H1 (cell line): ENCODE data around the gene LY6G6C. TPM values are rescaled to one million over a fixed set of nuclear protein-coding genes. Genes with fewer than 3 reads are reported as not detected.

Experiments
- CTCF ChIA-PET: fragments of 300-600 bp; sonication (Branson Sonifier 250); formaldehyde crosslinking; loops from one replicate; lab custom pipeline; 2021; ENCODE audit not compliant: partially characterized antibody; lab: Charles Lee
- POLR2A ChIA-PET: fragments of 300-600 bp; sonication (Branson Sonifier 250); formaldehyde crosslinking; loops from one replicate; lab custom pipeline; 2021; ENCODE audit warnings: inconsistent platforms; ENCODE audit not compliant: partially characterized antibody; lab: Charles Lee
- DNase-seq, 2 experiments: peaks; one replicate each; pipeline versions ENCODE4 v3.0.0 to v3.0.0-alpha.2; 2010 to 2022; ENCODE audit warnings: low spot score in 2 of 2, low read depth in 1 of 2, mixed read lengths in 1 of 2
- FAIRE-seq: peaks from 2 replicates; lab custom pipeline; 2011; peaks lifted over from hg19 to GRCh38; lab: Jason Lieb, UNC
- H2AFZ ChIP-seq: 2 replicates; pipeline ENCODE4 v1.8.1; 2012; ENCODE audit warnings: low read length, inconsistent platforms
- H2AK5ac ChIP-seq: 2 replicates; pipeline ENCODE4 v1.6.1; 2013; ENCODE audit warnings: low read depth, low read length
- H2BK120ac ChIP-seq: replicated peaks from 2 replicates; pipeline ENCODE3; 2013; ENCODE audit warnings: low read depth, low read length, inconsistent platforms
- H2BK12ac ChIP-seq: 2 replicates; pipeline ENCODE4 v1.6.1; 2013; ENCODE audit warnings: low read depth, low read length
- H2BK15ac ChIP-seq: 2 replicates; pipeline ENCODE4 v1.6.1; 2013; ENCODE audit warnings: low read length
- H2BK20ac ChIP-seq: 2 replicates; pipeline ENCODE4 v1.6.1; 2013; ENCODE audit warnings: low read length
- H2BK5ac ChIP-seq: 2 replicates; pipeline ENCODE4 v1.6.1; 2013; ENCODE audit warnings: low read depth, low read length
- H3K14ac ChIP-seq: 2 replicates; pipeline ENCODE4 v1.6.1; 2013; ENCODE audit warnings: inconsistent platforms; ENCODE audit not compliant: insufficient read length
- H3K18ac ChIP-seq: 2 replicates; pipeline ENCODE4 v1.6.1; 2013; ENCODE audit warnings: low read length; ENCODE audit errors: extremely low read depth
- H3K23ac ChIP-seq: 2 replicates; pipeline ENCODE4 v1.6.1; 2013; ENCODE audit warnings: inconsistent platforms; ENCODE audit not compliant: insufficient read length
- H3K23me2 ChIP-seq: 2 replicates; pipeline ENCODE4 v1.6.1; 2013; ENCODE audit warnings: low read depth, low read length
- H3K27ac ChIP-seq: 2 replicates; pipeline ENCODE4 v1.6.1; 2011; ENCODE audit warnings: low read depth, low read length, inconsistent platforms
- H3K27me3 ChIP-seq, 4 experiments: replicated peaks in 1 of 4; 1 replicate in 1 of 4; 2 replicates in 3 of 4; pipeline versions ENCODE4 v1.6.1 to v1.8.1; 2011 to 2013; ENCODE audit warnings: low read length in 3 of 4, mild to moderate bottlenecking in 3 of 4, inconsistent platforms in 2 of 4, mixed read lengths in 2 of 4, moderate library complexity in 1 of 4; ENCODE audit not compliant: control insufficient read depth in 3 of 4, insufficient read depth in 3 of 4; ENCODE audit errors: extremely low read depth in 1 of 4
- H3K36me3 ChIP-seq, 4 experiments: 2 replicates each; pipeline versions ENCODE4 v1.6.1 to v1.8.1; 2011 to 2013; ENCODE audit warnings: mild to moderate bottlenecking in 4 of 4, low read length in 3 of 4, moderate library complexity in 2 of 4, control low read depth in 1 of 4, inconsistent platforms in 1 of 4; ENCODE audit not compliant: insufficient read depth in 4 of 4, control insufficient read depth in 2 of 4
- H3K4ac ChIP-seq: replicated peaks from 2 replicates; pipeline ENCODE3; 2013; ENCODE audit warnings: low read length, low read depth, mixed read lengths, inconsistent platforms; ENCODE audit not compliant: insufficient read length
- H3K4me1 ChIP-seq, 4 experiments: replicated peaks in 1 of 4; 1 replicate in 1 of 4; 2 replicates in 3 of 4; pipeline versions ENCODE4 v1.6.1 to v1.8.1; 2011 to 2013; ENCODE audit warnings: low read length in 3 of 4, inconsistent platforms in 2 of 4, mixed read lengths in 1 of 4; ENCODE audit not compliant: insufficient read depth in 4 of 4, control insufficient read depth in 3 of 4
- H3K4me2 ChIP-seq, 2 experiments: 2 replicates each; pipeline versions ENCODE4 v1.6.1 to v1.8.1; 2011 to 2013; ENCODE audit warnings: low read depth in 2 of 2, low read length in 2 of 2, control low read depth in 1 of 2, inconsistent platforms in 1 of 2, mild to moderate bottlenecking in 1 of 2; ENCODE audit not compliant: insufficient read depth in 1 of 2
- H3K4me3 ChIP-seq, 4 experiments: fragments of 200-600, 300-600 bp in 1 of 4; sonication (generic), shearing (Covaris generic), sonication (Bioruptor Twin) in 1 of 4; 2 replicates each; pipeline versions ENCODE4 v1.5.1 to v1.8.1; 2011 to 2016; ENCODE audit warnings: low read length in 4 of 4, low read depth in 3 of 4, control low read depth in 2 of 4, inconsistent platforms in 2 of 4, mild to moderate bottlenecking in 2 of 4, mixed read lengths in 1 of 4, moderate library complexity in 1 of 4; ENCODE audit not compliant: insufficient read depth in 2 of 4; ENCODE audit errors: extremely low read depth in 1 of 4
- H3K56ac ChIP-seq: replicated peaks from 2 replicates; pipeline ENCODE3; 2013; ENCODE audit warnings: low read depth, mild to moderate bottlenecking, mixed read lengths, low read length, inconsistent platforms; ENCODE audit not compliant: insufficient read length
- H3K79me1 ChIP-seq: 2 replicates; pipeline ENCODE4 v1.6.1; 2013; ENCODE audit warnings: low read depth, low read length, control low read depth
- H3K79me2 ChIP-seq, 2 experiments: 2 replicates each; pipeline versions ENCODE4 v1.6.1 to v1.8.1; 2012 to 2013; ENCODE audit warnings: low read length in 2 of 2, mild to moderate bottlenecking in 2 of 2, inconsistent platforms in 1 of 2; ENCODE audit not compliant: insufficient read depth in 2 of 2, control insufficient read depth in 1 of 2
- H3K9ac ChIP-seq, 4 experiments: replicated peaks in 1 of 4; 1 replicate in 1 of 4; 2 replicates in 3 of 4; pipeline versions ENCODE4 v1.6.1 to v1.8.1; 2011 to 2013; ENCODE audit warnings: low read depth in 3 of 4, low read length in 3 of 4, control low read depth in 2 of 4, mild to moderate bottlenecking in 2 of 4, moderate library complexity in 2 of 4, inconsistent platforms in 1 of 4; ENCODE audit errors: extremely low read depth in 1 of 4
- H3K9me3 ChIP-seq, 2 experiments: 2 replicates each; pipeline versions ENCODE4 v1.6.1 to v1.8.1; 2012 to 2013; ENCODE audit warnings: mild to moderate bottlenecking in 2 of 2, moderate library complexity in 2 of 2, control low read depth in 1 of 2, inconsistent platforms in 1 of 2, low read depth in 1 of 2, low read length in 1 of 2, mixed read lengths in 1 of 2; ENCODE audit not compliant: insufficient read depth in 2 of 2
- H4K20me1 ChIP-seq, 2 experiments: replicated peaks in 1 of 2; 2 replicates each; pipeline versions ENCODE3 to v1.8.1; 2011 to 2013; ENCODE audit warnings: inconsistent platforms in 2 of 2, low read length in 2 of 2, mild to moderate bottlenecking in 1 of 2; ENCODE audit not compliant: insufficient read depth in 2 of 2, control insufficient read depth in 1 of 2
- H4K5ac ChIP-seq: 2 replicates; pipeline ENCODE4 v1.6.1; 2013; ENCODE audit warnings: low read length, low read depth, mixed read lengths, inconsistent platforms; ENCODE audit not compliant: insufficient read length
- H4K8ac ChIP-seq: 2 replicates; pipeline ENCODE4 v1.8.0; 2013; ENCODE audit warnings: mild to moderate bottlenecking, moderate library complexity, low read length, inconsistent platforms; ENCODE audit not compliant: insufficient read depth; ENCODE audit errors: extremely low read depth
- H4K91ac ChIP-seq: replicated peaks from 2 replicates; pipeline ENCODE3; 2013; ENCODE audit warnings: low read length, mixed read lengths, inconsistent platforms; ENCODE audit not compliant: insufficient read length
- BACH1 ChIP-seq: IDR thresholded peaks from 2 replicates; pipeline ENCODE4 v1.6.1; 2012; ENCODE audit warnings: low read length, improper control_type of control experiment
- CREB1 ChIP-seq: IDR thresholded peaks from 2 replicates; pipeline ENCODE4 v1.6.1; 2012; ENCODE audit warnings: inconsistent platforms
- CTBP2 ChIP-seq: IDR thresholded peaks from 2 replicates; pipeline ENCODE4 v1.7.0; 2011; ENCODE audit warnings: borderline replicate concordance, mild to moderate bottlenecking, moderate library complexity, mixed read lengths, low read length; ENCODE audit not compliant: insufficient read depth, insufficient read length
- CTCF ChIP-seq, 3 experiments: IDR thresholded peaks; 1 replicate in 2 of 3; 2 replicates in 1 of 3; pipeline versions ENCODE4 v1.5.1 to v1.6.1; 2011; ENCODE audit warnings: low read length in 3 of 3, mild to moderate bottlenecking in 3 of 3, inconsistent platforms in 2 of 3, low read depth in 1 of 3, moderate library complexity in 1 of 3; ENCODE audit not compliant: insufficient read depth in 1 of 3; ENCODE audit errors: control extremely low read depth in 1 of 3
- EGR1 ChIP-seq: IDR thresholded peaks from 2 replicates; pipeline ENCODE4 v1.6.1; 2011; ENCODE audit warnings: low read depth, low read length, borderline replicate concordance
- GTF2F1 ChIP-seq: IDR thresholded peaks from 2 replicates; pipeline ENCODE4 v1.6.1; 2012; ENCODE audit warnings: low read depth, low read length, improper control_type of control experiment, borderline replicate concordance
- PHF8 ChIP-seq: fragments of 200-600 bp; sonication (generic); conservative IDR thresholded peaks from 2 replicates; pipeline ENCODE4 v1.7.1; 2012; ENCODE audit warnings: low read depth, mild to moderate bottlenecking, inconsistent platforms, low read length, moderate library complexity
- RAD21 ChIP-seq, 2 experiments: IDR thresholded peaks in 1 of 2; conservative IDR thresholded peaks in 1 of 2; 2 replicates each; pipeline ENCODE4 v1.6.1; 2011; ENCODE audit warnings: low read depth in 2 of 2, low read length in 2 of 2, improper control_type of control experiment in 1 of 2, inconsistent platforms in 1 of 2, mild to moderate bottlenecking in 1 of 2, moderate library complexity in 1 of 2
- TAF7 ChIP-seq: optimal IDR thresholded peaks from 2 replicates; pipeline ENCODE3; 2011; ENCODE audit warnings: low read depth, mild to moderate bottlenecking, inconsistent platforms, low read length, moderate library complexity, borderline replicate concordance
- YY1 ChIP-seq: IDR thresholded peaks from 2 replicates; pipeline ENCODE4 v1.6.1; 2011; ENCODE audit warnings: low read depth, mild to moderate bottlenecking, low read length
- WGBS, 2 experiments: shearing (Covaris generic) in 1 of 2; methylation state at CpG; one replicate each; pipeline versions ENCODE4 v1.1.6 to v1.1.7; 2013 to 2015; ENCODE audit warnings: low lambda C conversion rate in 2 of 2, mixed read lengths in 2 of 2, inconsistent platforms in 1 of 2, low coverage in 1 of 2, missing lambda C conversion rate in 1 of 2; ENCODE audit not compliant: insufficient replicate concordance in 2 of 2, insufficient coverage in 1 of 2, insufficient read length in 1 of 2; ENCODE audit errors: extremely low coverage in 1 of 2, missing lambda C conversion rate in 1 of 2; 5-methylcytosine and 5-hydroxymethylcytosine counted together
- polyA plus RNA-seq, 7 experiments: library from polyadenylated mRNA; depleted of rRNA in 3 of 7; stranded (reverse) in 5 of 7; unstranded in 2 of 7; fragments of >200 nt in 5 of 7; fragments of 200-250 nt in 2 of 7; gene quantifications; 1 replicate in 5 of 7; 2 replicates in 1 of 7; 4 replicates in 1 of 7; pipeline versions ENCODE4 v1.2.1 to v1.2.3, GENCODE V29; 2011 to 2013; ENCODE audit warnings: missing spikeins in 2 of 7, mixed read lengths in 2 of 7
- total RNA-seq: library from RNA; stranded (reverse); fragmentation: NEBNext Ultra II Directional; extraction: Animal tissue kit (Norgen Biotek cat#: 25700); gene quantifications from 2 replicates; pipeline ENCODE4 v1.2.1, GENCODE V29; 2021

The LY6G6C gene
- total and polyA plus RNA-seq, 2 of the 8 experiments (the other 6 are each of a cell fraction or from before 2014, with no cell fraction given) = 0.23 TPM; not detected in 1

GRCh38 chr6:31676322-31676903 is 45.1 kb downstream of the LY6G6C start:
- no peak overlapping the region for H3K14ac ChIP-seq
- no peak overlapping the region for H2BK12ac ChIP-seq
- no peaks in the 10 kb centered on the region for H3K79me1 ChIP-seq
- no peak overlapping the region for H3K56ac ChIP-seq
- H3K9ac ChIP-seq = no peak overlapping the region
- no peak overlapping the region for H2AFZ ChIP-seq
- peaks cover 2 to 9% (median 8%) of the 10 kb centered on the region in 4 experiments; a peak in 6 of 8 replicates for H3K36me3 ChIP-seq
- H3K27me3 ChIP-seq = peaks cover 0 to 3% (median 2%) of the 10 kb centered on the region in 4 experiments; a peak in 4 of 7 replicates
- H3K4ac ChIP-seq = no peak overlapping the region
- H4K91ac ChIP-seq = no peak overlapping the region
- no peak overlapping the region for H2AK5ac ChIP-seq
- 86% methylated on average over 4 of the region's 4 CpGs; no CpG with 5 or more reads in 1 of the 2 experiments for whole genome bisulfite sequencing, 2 experiments
- H4K8ac ChIP-seq = no peak overlapping the region
- H3K4me3 ChIP-seq = no peak overlapping the region
- no peaks in the 10 kb centered on the region for H4K20me1 ChIP-seq
- H3K79me2 ChIP-seq = no peaks in the 10 kb centered on the region
- H2BK20ac ChIP-seq = no peak overlapping the region
- CTCF ChIA-PET = no interaction called here
- H2BK120ac ChIP-seq = no peak overlapping the region
- H3K23me2 ChIP-seq = peaks cover 4% of the 10 kb centered on the region; the same call in 1 of the 2 replicates
- H3K18ac ChIP-seq = no peak overlapping the region
- H3K27ac ChIP-seq = no peak overlapping the region
- POLR2A ChIA-PET = interaction anchor here (1.2 to 2.0 kb wide), 4 partner anchors 9 to 158 kb away, joined by 4 to 8 read pairs (median 4); no protein-coding TSS in a partner anchor
- no peak overlapping the region for H2BK15ac ChIP-seq
- no peak overlapping the region for H2BK5ac ChIP-seq
- H4K5ac ChIP-seq = no peak overlapping the region
- no peak overlapping the region for H3K23ac ChIP-seq
- DNase-seq (no peak), FAIRE-seq (no peak)
- peaks cover 0 to 2% of the 10 kb centered on the region in 2 experiments; a peak in 1 of 4 replicates for H3K9me3 ChIP-seq
- no peak overlapping the region for H3K4me2 ChIP-seq
- H3K4me1 ChIP-seq = peaks cover 0 to 7% (median 2%) of the 10 kb centered on the region in 4 experiments; a peak in 4 of 7 replicates
- TF ChIP-seq RAD21 (IDR thresholded peaks at IDR 0.05 in 1 of 2, conservative IDR thresholded peaks at IDR 0.05 in 1 of 2; ENCODE audit: low read depth in 2 of 2, low read length in 2 of 2) (no peak), EGR1 (no peak), BACH1 (no peak), YY1 (no peak), PHF8 (no peak), CTBP2 (no peak), CREB1 (no peak), TAF7 (no peak), CTCF (IDR thresholded peaks at IDR 0.05; ENCODE audit: control extremely low read depth in 1 of 3, insufficient read depth in 1 of 3, low read depth in 1 of 3, low read length in 3 of 3) (no peak), GTF2F1 (no peak)
